Tibial nerve (tissue), 4 donors: ENCODE data around the gene MAGEC1. TPM values are rescaled to one million over a fixed set of nuclear protein-coding genes. Genes with fewer than 3 reads are reported as not detected.
"Not testable (repeated sequence)": the region's sequence is repeated elsewhere in the genome, so short reads cannot be mapped to it uniquely, and the experiment has no call there.

Experiments used
- DNase-seq, 2 donors: peaks; one replicate each; pipeline ENCODE4 v3.0.0-alpha.2; 2019; ENCODE audit warnings: low spot score in 2 of 2
- H3K27ac ChIP-seq, 4 donors: fragments of 200-600 bp; sonication (generic) in 3 of 4; one replicate each; pipeline ENCODE4 v1.5.1; 2017 to 2019; ENCODE audit warnings: mild to moderate bottlenecking in 1 of 4
- H3K27me3 ChIP-seq, 2 donors: fragments of 200-600 bp; sonication (generic) in 1 of 2; one replicate each; pipeline versions ENCODE4 v1.5.1 to v1.6.0; 2017 to 2019
- H3K36me3 ChIP-seq, 3 donors: fragments of 200-600 bp; sonication (generic); one replicate each; pipeline ENCODE4 v1.5.1; 2018 to 2019
- H3K4me1 ChIP-seq, 4 donors: fragments of 200-600 bp; sonication (generic) in 3 of 4; one replicate each; pipeline ENCODE4 v1.5.1; 2017 to 2019
- H3K4me3 ChIP-seq, 4 donors: fragments of 200-600 bp; sonication (generic) in 3 of 4; one replicate each; pipeline ENCODE4 v1.5.1; 2017 to 2019; ENCODE audit warnings: mild to moderate bottlenecking in 1 of 4, moderate library complexity in 1 of 4
- H3K9me3 ChIP-seq, 4 donors: fragments of 200-600 bp; sonication (generic) in 3 of 4; one replicate each; pipeline ENCODE4 v1.5.1; 2017 to 2019
- CTCF ChIP-seq, 5 experiments: fragments of 200-600 bp in 3 of 5; fragments of 450-650 bp in 2 of 5; sonication (generic) in 3 of 5; IDR thresholded peaks; one replicate each; pipeline ENCODE4 v1.5.1; 2016 to 2019; ENCODE audit warnings: antibody characterized with exemption in 5 of 5, mild to moderate bottlenecking in 3 of 5, moderate library complexity in 2 of 5
- EP300 ChIP-seq, 2 donors: sonication (generic); formaldehyde crosslinking; IDR thresholded peaks; one replicate each; pipeline ENCODE4 v1.6.1; 2017; ENCODE audit warnings: antibody characterized with exemption in 2 of 2, mild to moderate bottlenecking in 1 of 2
- POLR2A ChIP-seq, 2 donors: fragments of 450-650 bp; IDR thresholded peaks; one replicate each; pipeline ENCODE4 v1.6.1; 2017; ENCODE audit warnings: antibody characterized with exemption in 2 of 2, mild to moderate bottlenecking in 2 of 2, moderate library complexity in 2 of 2
- WGBS, 2 donors: methylation state at CpG; one replicate each; pipeline ENCODE4 v1.1.5; 2018; 5-methylcytosine and 5-hydroxymethylcytosine counted together
- total RNA-seq, 4 donors: library from RNA; depleted of rRNA; stranded (reverse); fragments of >200 nt; gene quantifications; one replicate each; pipeline ENCODE4 v1.1.0, GENCODE V29; 2016

The MAGEC1 gene
- total RNA-seq: not detected

- H3K27me3 ChIP-seq: no peaks in the 10 kb centered on the region
- no peak for DNase-seq
- TF ChIP-seq CTCF (IDR thresholded peaks at IDR 0.05) (no peak), POLR2A (IDR thresholded peaks at IDR 0.05) (no peak), EP300 (IDR thresholded peaks at IDR 0.05) (no peak)
Observed at GRCh38 chrX:141903400-141904155, at the start of gene MAGEC1. Gene MAGEC1 (plus strand): TSS chrX:141903894. CDS start chrX:141905073, 1,179 bp downstream.

GRCh38 chrX:141857479-141857878, 46.2 kb upstream of the MAGEC1 start:
- Histone ChIP-seq H3K36me3 (no peaks in the 10 kb centered on the region), H3K4me1 (no peaks in the 10 kb centered on the region), H3K27me3 (no peaks in the 10 kb centered on the region), H3K27ac (no peak overlapping the region), H3K9me3 (no peaks in the 10 kb centered on the region), H3K4me3 (no peak overlapping the region)
- 43 to 65% methylated on average over 3 of the region's 3 CpGs for WGBS, 2 donors
- TF ChIP-seq CTCF (IDR thresholded peaks at IDR 0.05) (no peak), EP300 (IDR thresholded peaks at IDR 0.05) (no peak), POLR2A (IDR thresholded peaks at IDR 0.05) (no peak)
- no peak for DNase-seq

More at GRCh38 chrX:141903400-141904155, at the start of gene MAGEC1:
- no peak within 1 kb of the TSS for H3K27ac ChIP-seq
- H3K9me3 ChIP-seq: no peaks in the 10 kb centered on the region
- H3K4me1 ChIP-seq: no peaks in the 10 kb centered on the region
- H3K36me3 ChIP-seq: no peaks in the 10 kb centered on the region
- H3K4me3 ChIP-seq: no peak within 1 kb of the TSS
- WGBS, 2 donors: 90 to 96% methylated on average over 23 to 25 of the region's 25 CpGs

- Histone ChIP-seq H3K36me3 (no peaks in the 10 kb centered on the region), H3K9me3 (no peaks in the 10 kb centered on the region), H3K4me3 (no peak overlapping the region), H3K27me3 (no peaks in the 10 kb centered on the region), H3K27ac (no peak overlapping the region), H3K4me1 (no peaks in the 10 kb centered on the region)
- no peak for DNase-seq
- 63 to 69% methylated on average over 5 of the region's 5 CpGs for WGBS, 2 donors
- TF ChIP-seq POLR2A (IDR thresholded peaks at IDR 0.05) (no peak), EP300 (IDR thresholded peaks at IDR 0.05) (no peak), CTCF (IDR thresholded peaks at IDR 0.05) (no peak)
Observed at GRCh38 chrX:141879616-141880015, 24.1 kb upstream of the MAGEC1 start.

GRCh38 chrX:141888811-141889210, 14.9 kb upstream of the MAGEC1 start:
- H3K4me1 ChIP-seq, H3K27ac ChIP-seq, H3K27me3 ChIP-seq, H3K9me3 ChIP-seq, H3K36me3 ChIP-seq, DNase-seq, H3K4me3 ChIP-seq: not testable (repeated sequence)
- WGBS, 2 donors: 73 to 100% methylated on average over 1 to 5 of the region's 5 CpGs

GRCh38 chrX:141894733-141895132, 9.0 kb upstream of the MAGEC1 start:
- TF ChIP-seq CTCF (IDR thresholded peaks at IDR 0.05): no peak
- TF ChIP-seq POLR2A (IDR thresholded peaks at IDR 0.05): no peak
- WGBS, 2 donors: 83 to 92% methylated on average over 6 to 7 of the region's 7 CpGs

More at GRCh38 chrX:141894733-141895132, 9.0 kb upstream of the MAGEC1 start:
- Histone ChIP-seq H3K4me1 (no peaks in the 10 kb centered on the region), H3K27me3 (no peaks in the 10 kb centered on the region), H3K9me3 (no peaks in the 10 kb centered on the region), H3K4me3 (no peak overlapping the region), H3K27ac (no peak overlapping the region), H3K36me3 (no peaks in the 10 kb centered on the region)
- no peak for DNase-seq
